Activated CD4-positive, CD25-positive, alpha-beta regulatory T cell (primary cell): Measurements from ENCODE around the gene NEURL1.
"Not testable (repeated sequence)": the region's sequence is repeated elsewhere in the genome, so short reads cannot be mapped to it uniquely, and the experiment has no call there.

Experiments used
- DNase-seq, 4 experiments: peaks; one replicate each; lab custom pipeline; 2025; lab: John Stamatoyannopoulos, UW

The NEURL1 gene

DNA sequence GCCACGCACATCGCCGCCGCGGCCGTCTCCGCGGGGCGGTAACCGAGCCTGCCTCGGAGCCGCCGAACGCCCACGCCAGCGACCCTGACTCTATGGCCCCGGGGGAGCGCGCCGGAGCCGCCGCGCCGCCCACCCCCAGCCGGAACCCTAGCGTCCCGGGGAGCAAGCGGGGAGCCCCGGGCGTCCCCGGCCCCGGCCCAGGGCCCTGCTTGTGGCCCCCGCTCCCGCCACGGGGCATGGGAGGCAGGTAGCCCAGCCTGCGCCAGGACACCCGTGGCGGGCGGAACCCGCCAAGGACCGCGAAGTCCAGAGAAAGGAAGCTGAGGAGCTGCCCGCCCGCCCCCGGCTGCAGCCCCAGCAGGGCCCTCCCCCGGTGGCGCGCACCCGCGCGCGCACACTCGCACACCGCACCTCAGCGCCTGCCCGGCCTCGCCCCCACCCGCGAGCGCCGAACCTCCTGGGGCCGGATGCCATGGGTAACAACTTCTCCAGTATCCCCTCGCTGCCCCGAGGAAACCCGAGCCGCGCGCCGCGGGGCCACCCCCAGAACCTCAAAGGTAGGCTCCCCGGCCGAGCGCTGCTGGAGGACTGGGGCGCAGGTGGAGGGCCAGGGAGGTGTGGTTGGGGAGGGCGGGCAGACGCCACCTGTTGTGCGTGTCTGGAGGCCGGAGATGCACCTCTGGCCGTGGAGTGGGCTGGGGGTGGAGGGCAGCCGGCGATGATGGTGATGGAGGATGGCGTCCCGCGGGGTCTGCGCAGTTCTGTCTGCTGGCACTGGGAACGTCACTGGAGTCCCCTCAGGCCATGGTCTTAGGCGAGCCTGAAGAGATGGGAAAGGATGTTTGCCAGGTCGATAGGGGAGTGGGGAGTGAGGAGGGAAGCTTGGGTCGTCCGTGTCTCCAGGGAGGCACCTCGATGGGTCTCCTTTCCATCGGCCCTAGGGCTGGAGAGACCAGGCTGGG is 692 bp downstream of the NEURL1 start:
- no peak for DNase-seq

DNA sequence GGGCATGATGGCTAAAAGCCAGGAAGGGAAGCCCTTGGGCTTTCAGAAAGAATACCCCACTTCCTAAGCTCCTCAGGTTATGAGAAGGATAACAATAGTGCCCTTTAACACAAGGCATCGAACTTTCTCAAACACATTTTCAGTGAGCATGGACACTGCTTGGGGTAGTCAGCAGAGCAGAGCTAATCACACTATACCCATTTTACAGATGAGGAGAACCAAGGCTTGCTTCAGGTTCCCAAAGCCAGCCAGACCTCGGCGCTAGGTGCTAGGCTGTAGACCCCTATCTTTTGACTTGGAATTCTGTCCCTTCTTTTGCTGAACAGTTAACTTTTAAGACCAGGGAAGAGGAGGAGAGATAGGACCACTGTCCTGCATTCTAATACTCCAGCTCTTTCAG is 1.8 kb downstream of the NEURL1 start:
- DNase-seq = no peak

DNA sequence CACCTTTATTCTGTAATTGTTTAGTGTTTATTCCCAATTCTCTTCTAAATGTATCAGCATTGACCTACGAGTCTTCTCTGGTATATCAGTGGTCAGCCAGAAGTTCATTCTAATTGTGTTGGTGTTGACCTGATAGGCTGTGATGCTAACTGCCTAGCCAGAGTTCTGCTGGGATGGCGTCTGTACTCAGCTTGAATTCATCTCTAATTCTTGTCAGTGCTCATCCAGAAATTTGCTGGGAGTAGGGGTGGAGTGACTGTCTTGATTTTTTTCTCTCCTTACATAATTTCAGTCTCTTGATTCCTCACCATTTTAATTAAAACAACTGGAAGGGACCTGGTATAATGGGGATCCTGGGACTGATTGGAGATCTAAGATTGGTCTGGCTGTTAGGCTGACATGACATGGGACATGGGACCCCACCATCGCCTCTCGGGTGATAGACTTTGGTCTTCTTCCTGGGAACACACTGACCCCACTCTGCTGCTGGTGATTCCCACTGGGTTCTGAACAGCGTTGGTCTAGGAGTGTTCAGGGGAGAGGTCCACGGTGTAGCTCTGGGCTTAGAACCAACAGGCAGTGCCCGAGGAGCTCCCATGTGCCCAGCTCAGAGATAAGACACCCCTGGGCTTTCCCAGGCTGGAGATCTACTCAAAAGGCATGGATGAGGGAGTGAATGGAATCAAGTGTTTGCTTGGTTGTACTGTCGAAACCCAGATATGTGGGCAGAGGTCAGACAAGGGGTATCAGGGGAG is 3.8 kb downstream of the NEURL1 start:
- no peak for DNase-seq

DNA sequence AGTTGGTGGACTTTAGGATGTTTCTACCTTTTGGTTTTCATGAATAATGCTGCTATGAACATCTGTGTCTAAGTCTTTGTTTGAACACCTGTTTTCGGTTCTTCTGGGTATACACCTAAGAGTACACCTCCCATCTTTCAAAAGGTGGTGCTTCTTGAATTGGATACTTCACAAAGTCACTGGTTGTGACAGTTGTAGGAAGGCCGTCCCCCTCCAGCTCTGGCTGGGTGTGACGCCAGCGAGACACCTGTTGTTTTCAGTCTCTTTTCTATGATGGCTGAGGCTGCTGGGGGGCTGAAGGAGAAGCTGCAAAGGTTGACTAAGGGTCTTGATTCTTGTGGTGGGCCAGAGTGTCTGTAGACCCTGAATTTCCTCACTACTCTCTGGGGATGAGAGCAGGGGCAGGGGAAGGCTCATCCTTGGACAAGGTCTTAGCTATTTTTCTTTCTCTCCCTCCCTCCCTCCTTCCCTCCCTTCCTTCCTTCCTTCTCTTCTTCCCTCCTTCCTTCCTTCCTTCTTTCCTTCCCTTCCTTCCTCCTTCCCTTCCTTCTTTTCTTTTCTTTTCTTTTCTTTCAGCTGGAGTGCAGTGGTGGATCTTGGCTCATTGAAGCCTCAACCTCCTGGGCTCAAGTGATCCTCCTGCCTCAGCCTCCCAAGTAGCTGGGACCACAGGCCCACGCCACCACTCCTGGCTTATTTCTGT is 5.6 kb downstream of the NEURL1 start:
- no peak for DNase-seq

DNA sequence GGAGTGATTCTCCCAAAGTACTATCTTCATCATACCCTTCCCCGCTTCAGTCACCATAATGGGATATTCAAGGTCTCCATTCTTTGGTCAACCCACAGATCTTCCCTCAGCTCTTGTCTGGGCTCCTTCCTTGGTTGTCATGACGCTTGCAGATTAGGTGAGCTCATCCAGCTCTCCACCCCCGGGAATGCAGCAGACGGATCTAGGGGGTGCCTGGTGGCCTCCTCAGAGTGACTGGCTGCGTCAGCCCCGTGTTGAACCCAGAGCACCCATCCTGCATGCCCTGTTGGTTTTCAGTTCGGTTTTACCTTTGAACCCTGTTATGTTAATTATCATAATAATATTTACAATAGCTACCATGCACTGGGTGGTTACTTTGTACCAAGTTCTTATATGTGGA is 6.4 kb downstream of the NEURL1 start:
- DNase-seq = no peak

DNA sequence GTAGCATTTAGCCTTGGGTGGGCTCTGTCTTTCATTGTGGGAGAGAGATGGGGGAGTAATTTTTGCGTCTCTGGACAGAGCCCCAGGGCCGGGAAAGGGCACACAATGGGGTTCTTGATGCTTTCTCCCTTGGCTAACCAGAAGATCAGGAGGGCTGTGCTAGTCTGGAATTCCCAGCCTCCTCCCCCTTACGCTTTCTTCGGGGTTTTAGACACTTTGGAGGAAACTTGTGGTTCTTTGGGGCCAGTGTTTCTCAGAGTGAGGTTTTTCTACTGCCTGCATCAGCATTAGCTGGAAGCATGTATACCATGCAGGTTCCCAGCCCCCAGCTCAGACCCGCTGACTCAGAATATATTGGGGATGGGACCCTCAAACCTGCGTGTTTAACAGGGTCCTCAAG is 7.0 kb downstream of the NEURL1 start:
- no peak for DNase-seq

DNA sequence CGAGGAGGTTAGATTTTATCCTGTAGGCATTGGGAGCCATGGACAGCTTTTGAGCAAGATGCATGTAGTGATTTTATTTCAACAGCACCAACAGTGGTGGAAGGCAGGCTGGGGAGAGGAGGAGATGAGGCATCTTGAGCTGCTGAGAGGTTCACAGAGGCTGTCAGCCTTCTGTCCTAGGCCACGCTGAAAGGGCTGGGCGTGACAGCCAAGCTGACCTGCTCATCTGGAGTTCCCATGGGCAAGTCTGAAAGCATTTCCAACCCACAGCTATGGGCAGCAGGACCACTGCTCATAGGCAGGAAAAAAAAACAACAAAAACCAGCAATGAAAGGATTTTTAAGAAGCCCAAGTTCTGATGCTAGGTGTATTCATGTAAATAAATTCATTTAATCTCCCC is 7.7 kb downstream of the NEURL1 start:
- DNase-seq = no peak

DNA sequence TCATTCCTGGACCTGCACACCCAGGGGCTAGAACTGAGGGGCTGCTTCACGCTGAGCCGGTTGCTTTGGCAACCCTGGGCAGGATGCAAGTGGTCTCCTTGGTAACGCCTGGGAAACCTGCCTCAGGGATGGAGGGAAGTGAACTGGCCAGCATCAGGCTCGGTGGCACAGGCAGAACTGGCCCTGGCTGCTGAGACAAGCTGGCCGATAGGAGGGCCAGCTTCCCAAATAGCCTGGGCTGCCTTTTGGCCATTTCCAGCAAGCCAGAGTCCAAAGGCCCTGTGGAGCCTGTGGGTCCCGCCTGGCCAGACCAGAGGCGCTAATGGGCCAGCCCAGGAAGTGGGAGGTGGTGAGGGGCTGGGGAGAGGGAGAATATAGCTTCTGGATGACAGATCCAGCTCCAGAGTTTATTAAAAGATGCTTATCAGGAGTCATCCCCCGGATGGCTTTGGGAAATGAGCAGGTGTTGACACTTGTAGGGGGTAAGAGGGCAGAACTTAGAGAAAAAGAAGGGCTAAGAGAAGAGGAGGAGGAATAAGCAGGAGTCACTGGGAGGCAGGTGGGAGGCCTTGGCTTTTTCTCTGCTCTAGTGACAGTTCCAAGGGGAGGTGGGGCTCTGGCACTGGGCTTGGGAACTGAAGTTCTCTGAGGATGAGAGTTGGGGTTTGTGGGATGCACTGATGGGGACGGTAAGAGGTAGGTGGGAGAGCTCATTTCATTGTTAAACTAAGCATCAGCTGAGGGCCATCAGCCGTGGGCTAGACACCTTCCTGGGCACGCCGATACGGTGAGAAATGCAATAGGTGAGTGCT is 9.6 kb downstream of the NEURL1 start:
- no peak for DNase-seq

DNA sequence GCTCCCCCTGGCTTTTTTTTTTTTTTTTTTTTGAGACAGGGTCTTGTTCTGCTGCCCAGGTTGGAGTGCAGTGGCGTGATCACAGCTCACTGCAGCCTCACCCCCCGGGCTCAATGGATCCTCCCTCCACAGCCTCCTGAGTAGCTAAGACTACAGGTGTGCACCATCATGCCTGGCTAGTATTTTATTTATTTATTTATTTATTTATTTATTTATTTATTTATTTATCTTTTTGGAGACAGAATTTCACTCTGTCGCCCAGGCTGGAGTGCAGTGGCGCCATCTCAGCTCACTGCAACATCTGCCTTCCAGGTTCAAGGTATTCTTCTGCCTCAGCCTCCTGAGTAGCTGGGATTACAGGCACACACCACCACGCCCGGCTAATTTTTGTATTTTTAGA is 10.3 kb downstream of the NEURL1 start:
- DNase-seq = not testable (repeated sequence)

DNA sequence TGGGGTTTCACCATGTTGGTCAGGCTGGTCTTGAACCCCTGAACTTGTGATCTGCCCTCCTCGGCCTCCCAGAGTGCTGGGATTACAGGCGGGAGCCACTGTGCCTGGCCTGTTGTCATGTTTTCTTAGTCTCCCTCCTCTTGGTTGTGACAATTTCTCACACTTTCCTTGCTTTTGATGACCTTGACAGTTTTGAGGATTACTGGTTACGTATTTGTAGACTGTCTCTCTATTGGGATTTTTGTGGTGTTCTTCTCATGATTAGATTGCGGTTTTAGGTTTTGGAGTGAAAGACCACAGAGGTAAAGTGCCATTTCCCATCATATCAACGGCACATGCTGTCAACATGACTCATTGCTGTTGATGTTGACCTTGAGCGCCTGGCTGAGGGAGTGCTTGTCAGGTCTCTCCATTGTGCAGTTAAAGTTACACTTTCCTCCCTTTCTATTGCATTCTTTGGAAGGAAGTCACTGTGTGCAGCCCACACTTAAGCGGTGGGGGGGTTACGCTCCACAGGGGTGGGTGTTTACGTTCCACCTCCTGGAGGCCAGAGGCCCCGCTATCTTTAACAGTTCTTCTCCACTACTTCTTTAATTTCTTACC is 10.8 kb downstream of the NEURL1 start:
- no peak for DNase-seq

DNA sequence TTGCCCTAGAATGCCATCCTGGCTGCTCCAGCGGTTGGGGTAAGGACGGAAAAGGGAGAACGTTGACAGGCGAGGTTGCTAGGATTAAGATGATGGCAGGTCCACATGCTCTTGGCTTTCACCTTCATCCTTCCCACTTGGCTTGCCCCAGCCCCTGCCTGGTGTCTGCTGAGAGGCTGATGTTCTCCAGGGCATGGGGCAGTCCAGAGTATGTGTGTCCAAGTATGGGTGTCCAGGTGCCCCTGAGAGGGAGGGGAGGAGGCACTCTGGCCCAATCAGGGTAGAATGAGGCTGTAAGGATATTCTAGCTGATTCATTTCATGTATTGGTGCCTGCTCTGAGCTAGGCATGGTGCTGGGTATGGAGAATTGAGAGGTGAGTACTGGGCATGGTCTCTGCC is 12.6 kb downstream of the NEURL1 start:
- no peak for DNase-seq

DNA sequence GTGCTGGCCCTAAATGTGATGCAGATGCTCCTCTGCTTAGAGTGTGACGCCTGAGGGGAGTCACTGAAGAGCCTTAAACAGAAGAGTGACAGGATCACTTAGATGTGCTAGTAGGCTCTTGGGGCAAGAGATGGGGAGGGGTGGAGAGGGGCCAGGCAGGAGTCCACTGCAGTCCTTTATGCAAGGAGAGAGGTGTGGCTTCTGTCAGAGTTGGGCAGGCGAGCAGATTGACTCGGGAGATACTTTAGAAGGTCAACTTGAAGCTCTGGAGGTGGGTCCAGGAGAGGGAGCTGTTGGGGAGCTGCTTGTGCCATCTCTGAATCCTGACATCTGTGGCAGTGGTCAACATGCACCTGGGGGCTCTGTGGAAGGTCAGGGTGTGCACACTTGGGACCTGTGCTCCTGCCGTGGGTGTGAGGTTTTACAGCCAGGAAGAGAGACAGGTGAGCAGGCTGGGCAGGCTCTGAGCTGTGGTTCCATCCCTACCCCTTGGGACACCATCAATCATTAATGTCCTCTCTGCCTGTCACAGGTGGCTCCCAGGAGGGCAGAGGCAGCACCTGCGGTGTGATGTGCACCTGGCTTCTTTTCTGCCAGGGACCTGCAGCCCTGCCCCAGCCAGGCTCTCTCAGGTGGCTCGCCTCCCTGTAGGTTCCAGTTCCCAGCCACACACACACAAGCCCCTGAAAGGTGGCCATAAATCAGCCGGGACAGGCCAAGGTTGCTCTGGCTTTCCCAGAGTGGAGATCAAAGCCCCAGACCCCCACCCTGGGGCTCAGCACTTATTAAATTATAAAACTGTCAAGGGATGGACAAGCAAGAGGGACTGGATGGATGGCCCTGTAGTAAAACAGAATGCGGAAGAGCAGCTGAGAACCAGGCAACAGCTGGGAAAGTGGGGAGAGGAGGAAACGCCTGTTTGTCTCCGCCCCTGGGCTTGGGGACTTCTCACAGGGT is 14.0 kb downstream of the NEURL1 start:
- no peak for DNase-seq

DNA sequence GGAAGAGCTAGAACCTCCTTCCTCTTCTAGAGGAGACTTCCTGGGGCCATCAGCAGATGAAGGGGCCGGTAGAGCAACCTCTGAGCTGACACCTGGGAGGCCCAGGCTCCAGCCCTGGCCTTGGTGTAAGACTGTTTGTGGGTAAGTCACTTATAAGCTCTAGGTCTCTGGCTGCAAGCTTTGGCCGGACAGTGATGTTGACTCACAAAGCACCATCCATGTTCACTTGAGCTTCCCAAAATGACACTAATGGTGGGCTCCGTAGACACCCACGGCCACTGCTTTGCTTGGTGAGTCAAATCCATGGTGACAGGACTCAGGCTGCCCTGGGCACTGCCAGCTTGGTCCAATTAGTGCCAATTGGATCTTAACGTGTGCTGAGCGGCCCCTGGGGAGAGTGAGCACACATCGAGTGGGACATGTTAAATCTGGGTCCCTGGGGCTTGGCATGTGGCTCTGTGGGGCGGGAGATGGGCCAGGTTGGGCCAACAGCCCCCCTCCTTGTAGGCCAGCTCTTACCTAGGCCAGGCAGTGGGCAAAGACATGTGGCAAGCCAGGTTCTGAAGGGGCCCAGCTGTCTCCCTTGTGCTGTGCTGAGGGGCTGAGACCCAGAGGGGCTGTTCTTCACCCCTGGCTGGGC is 16.7 kb downstream of the NEURL1 start:
- DNase-seq = no peak

DNA sequence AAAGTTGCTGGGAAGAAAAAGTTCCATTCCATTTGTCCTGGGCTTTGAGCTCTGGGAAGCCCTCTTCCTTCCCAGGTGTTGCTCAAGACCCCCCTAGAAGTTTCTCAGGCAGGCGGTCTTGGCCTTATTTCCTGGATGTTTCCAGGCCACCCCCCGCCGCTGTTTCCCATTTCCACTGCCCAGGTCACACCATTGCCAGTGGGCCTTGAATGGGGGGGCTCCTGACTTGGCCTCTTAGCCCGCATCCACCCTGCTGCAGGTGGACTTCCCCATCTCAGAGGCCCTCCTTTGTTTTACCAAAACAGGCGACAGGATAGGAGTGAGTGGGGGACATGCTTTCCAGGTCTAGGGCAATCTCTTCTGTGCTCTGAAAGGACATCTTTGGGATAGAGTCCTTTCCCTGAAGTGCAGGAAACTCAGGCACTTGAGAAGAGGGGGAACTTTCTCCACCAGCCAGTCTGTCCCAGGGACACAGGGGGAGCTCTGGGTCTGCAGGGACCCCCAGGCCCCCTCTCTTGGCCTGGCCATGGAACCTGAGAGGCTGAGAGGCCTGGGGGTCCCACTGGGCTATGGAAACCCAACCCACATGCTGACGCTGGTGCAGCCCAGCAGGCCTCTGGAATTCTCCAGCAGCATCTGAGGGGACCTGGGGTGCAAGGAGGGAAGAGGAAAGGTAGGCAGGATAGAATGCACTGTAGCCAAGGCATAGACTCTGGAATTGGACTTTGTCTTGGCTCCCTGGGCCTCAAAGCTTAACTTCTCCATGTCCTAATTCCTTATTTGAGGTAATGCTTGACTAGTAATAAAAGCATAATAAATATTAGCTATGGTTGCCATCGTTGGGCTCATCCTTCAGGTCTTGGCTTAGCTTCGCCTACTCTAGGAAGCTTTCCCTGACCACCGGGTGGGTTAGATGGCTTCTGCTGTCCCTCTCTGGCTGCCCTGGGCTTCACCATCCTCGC is 17.6 kb downstream of the NEURL1 start:
- DNase-seq = no peak

DNA sequence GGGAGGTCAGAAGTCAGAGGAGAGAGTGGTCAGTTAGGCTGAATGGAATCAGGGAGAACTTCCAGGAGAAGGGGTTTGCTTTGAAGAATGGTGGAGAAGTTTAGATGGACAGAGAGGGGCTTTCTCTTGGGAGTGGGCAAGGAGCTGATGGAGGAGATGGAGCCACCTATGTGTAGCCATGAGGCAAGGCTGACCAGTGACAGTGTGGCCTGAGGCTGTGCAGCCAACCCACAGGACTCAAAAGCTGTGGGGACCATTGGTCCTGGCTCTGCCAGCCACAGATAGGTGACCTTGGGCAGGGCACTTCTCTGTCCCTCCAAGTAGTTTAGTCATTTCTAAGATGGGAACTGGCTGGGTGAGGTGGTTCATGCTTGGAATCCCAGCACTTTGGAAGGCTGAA is 18.7 kb downstream of the NEURL1 start:
- no peak for DNase-seq

DNA sequence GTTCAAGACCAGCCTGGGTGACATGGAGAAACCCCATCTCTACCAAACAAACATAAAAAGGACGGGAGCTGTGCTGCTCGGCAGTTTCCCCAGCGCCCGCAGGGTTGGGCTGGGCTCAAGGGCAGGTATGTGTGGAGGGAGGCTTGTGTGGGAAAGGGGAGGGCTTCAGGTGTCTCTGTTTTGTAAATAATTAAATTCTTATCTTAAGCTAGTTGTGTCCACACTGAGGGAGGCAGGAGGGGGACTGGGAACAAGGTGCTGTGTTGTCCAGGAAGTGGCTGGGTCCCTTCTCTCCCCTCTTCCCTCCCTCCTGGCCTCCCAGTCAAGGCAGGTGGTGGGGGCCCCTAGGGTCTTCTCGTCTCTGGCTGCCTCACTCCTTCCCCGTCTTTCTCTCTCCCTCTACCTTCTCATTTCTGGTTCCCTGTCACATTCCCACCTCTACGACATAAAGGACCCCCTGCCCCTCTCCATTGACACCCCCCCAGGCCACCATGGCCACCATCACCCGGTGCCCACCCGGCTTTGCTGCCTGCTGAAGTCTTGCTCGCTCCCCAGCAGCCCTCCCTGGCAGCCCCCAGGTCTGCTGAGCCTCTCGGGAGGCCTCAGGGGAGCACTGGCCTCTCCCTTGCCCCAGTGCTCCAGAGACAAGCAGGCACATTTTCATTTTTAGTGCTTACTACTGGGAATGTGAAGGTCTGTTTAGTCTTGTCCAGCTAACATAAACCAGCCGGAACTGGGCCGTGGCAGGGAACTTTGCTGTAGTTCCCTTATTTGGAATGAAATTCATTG is 19.3 kb downstream of the NEURL1 start:
- DNase-seq = no peak

DNA sequence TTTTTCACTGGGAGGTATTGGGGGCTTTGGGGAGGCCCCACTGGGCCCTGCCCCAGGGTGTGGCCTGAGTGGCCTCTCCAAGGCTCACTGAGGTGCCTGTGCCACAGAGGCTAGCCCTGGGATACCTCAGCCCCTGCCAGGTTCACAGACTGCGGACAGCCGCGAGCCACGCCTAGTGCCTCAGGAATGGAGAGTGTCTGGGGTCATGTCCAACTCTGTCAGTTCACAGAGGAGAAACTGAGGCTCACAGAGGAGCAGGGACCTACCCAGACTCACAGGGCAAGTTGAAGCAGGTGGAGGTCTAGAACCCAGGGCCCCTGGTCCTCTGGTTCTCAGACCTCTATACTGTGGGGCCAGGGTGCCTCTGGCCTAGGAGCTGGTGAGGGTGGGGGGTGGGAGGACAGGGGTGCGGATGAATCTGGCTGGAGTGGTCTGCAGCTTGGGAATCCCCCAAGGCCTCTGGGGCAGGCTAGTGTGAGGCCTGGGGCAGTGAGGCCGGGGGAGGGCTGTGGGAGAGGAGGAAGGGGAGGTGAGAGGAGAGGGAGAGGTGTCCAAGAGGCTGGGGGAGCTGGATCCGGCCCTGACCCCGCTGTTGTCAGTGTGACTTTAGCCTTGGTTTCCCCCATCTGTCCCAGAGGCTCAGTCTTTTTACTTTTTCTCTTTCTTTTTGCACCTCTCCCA is 20.0 kb downstream of the NEURL1 start:
- DNase-seq = no peak
